Neural cell (in vitro differentiated cells): ENCODE results near the gene VIT. TPM values are rescaled to one million over a fixed set of nuclear protein-coding genes. Genes with fewer than 3 reads are reported as not detected.

Experiments used
- H2AFZ ChIP-seq: fragments of 200-600, 300-800 bp; sonication (generic), shearing (Covaris generic); 2 replicates; pipeline ENCODE4 v1.6.0; 2014; ENCODE audit warnings: low read depth, mild to moderate bottlenecking, antibody characterized with exemption, low read length, moderate library complexity
- H3F3A ChIP-seq: fragments of 200-600 bp; shearing (Covaris generic); 2 replicates; pipeline ENCODE4 v1.6.1; 2016; ENCODE audit warnings: mild to moderate bottlenecking, moderate library complexity, mixed read lengths, antibody characterized with exemption, low read length; ENCODE audit not compliant: insufficient read depth, poor library complexity, severe bottlenecking
- H3K27ac ChIP-seq: fragments of 200-600, 300-800 bp; sonication (generic), shearing (Covaris generic); 2 replicates; pipeline ENCODE4 v1.5.1; 2014; ENCODE audit warnings: mild to moderate bottlenecking, low read length, moderate library complexity
- H3K27me3 ChIP-seq: fragments of 300-800, 200-600 bp; sonication (generic), shearing (Covaris generic); 2 replicates; pipeline ENCODE4 v1.6.0; 2014; ENCODE audit warnings: mild to moderate bottlenecking, low read depth, low read length, moderate library complexity; ENCODE audit not compliant: insufficient read depth
- H3K36me3 ChIP-seq: fragments of 300-800, 200-600 bp; sonication (generic), shearing (Covaris generic); 2 replicates; pipeline ENCODE4 v1.5.1; 2014; ENCODE audit warnings: mild to moderate bottlenecking, antibody characterized with exemption, low read length, moderate library complexity; ENCODE audit not compliant: insufficient read depth
- H3K4me2 ChIP-seq: fragments of 300-800, 200-600 bp; sonication (generic), shearing (Covaris generic); 2 replicates; pipeline ENCODE4 v1.6.0; 2014; ENCODE audit warnings: mild to moderate bottlenecking, low read length
- H3K4me3 ChIP-seq: fragments of 300-800, 200-600 bp; sonication (generic), shearing (Covaris generic); 2 replicates; pipeline ENCODE4 v1.5.1; 2014; ENCODE audit warnings: mild to moderate bottlenecking, low read length, moderate library complexity
- H3K79me2 ChIP-seq: fragments of 200-600 bp; shearing (Covaris generic); replicated peaks from 2 replicates; pipeline ENCODE4 v1.6.0; 2014; ENCODE audit warnings: mild to moderate bottlenecking, low read length, moderate library complexity; ENCODE audit not compliant: insufficient read depth
- H3K9ac ChIP-seq: fragments of 300-800, 200-600 bp; sonication (generic), shearing (Covaris generic); 2 replicates; pipeline ENCODE4 v1.6.1; 2016; ENCODE audit warnings: mild to moderate bottlenecking, low read length, mixed read lengths
- H3K9me2 ChIP-seq: fragments of 200-600 bp; shearing (Covaris generic); 2 replicates; pipeline ENCODE4 v1.6.1; 2016; ENCODE audit warnings: mild to moderate bottlenecking, low read length, mixed read lengths; ENCODE audit not compliant: insufficient read depth
- H3K9me3 ChIP-seq: fragments of 200-600, 300-800 bp; sonication (generic), shearing (Covaris generic); 2 replicates; pipeline ENCODE4 v1.6.1; 2016; ENCODE audit warnings: mild to moderate bottlenecking, mixed run types, low read length, moderate library complexity, mixed read lengths
- H4K20me1 ChIP-seq: fragments of 200-600 bp; shearing (Covaris generic); 2 replicates; pipeline ENCODE4 v1.6.1; 2016; ENCODE audit warnings: mild to moderate bottlenecking, mixed run types; ENCODE audit not compliant: insufficient read depth
- CTCF ChIP-seq: fragments of 450-650 bp; IDR thresholded peaks from 2 replicates; pipeline ENCODE4 v1.5.1; 2014; ENCODE audit warnings: antibody characterized with exemption, mild to moderate bottlenecking, moderate library complexity; ENCODE audit not compliant: poor library complexity, severe bottlenecking
- EP300 ChIP-seq: fragments of 450-650 bp; conservative IDR thresholded peaks from 2 replicates; pipeline ENCODE4 v1.6.1; 2014; ENCODE audit warnings: antibody characterized with exemption, mild to moderate bottlenecking, moderate library complexity; ENCODE audit not compliant: poor library complexity, severe bottlenecking
- EZH2 ChIP-seq: fragments of 200-600, 300-800 bp; shearing (Covaris generic), sonication (generic); IDR thresholded peaks from 2 replicates; pipeline ENCODE4 v1.6.1; 2014; ENCODE audit warnings: antibody characterized with exemption, low read length, borderline replicate concordance, mild to moderate bottlenecking; ENCODE audit not compliant: insufficient read depth, poor library complexity, severe bottlenecking
- MXI1 ChIP-seq: fragments of 450-650 bp; conservative IDR thresholded peaks from 2 replicates; pipeline ENCODE4 v1.6.1; 2014; ENCODE audit warnings: antibody characterized with exemption, mild to moderate bottlenecking; ENCODE audit not compliant: poor library complexity, severe bottlenecking
- POLR2AphosphoS5 ChIP-seq: IDR thresholded peaks from 2 replicates; pipeline ENCODE4 v1.6.1; 2012
- RAD21 ChIP-seq: fragments of 450-650 bp; conservative IDR thresholded peaks from 2 replicates; pipeline ENCODE4 v1.6.1; 2014; ENCODE audit warnings: antibody characterized with exemption, mild to moderate bottlenecking, moderate library complexity
- SMC3 ChIP-seq: fragments of 450-650 bp; conservative IDR thresholded peaks from 2 replicates; pipeline ENCODE4 v1.6.1; 2014; ENCODE audit warnings: antibody characterized with exemption, mild to moderate bottlenecking, moderate library complexity; ENCODE audit not compliant: poor library complexity
- TAF1 ChIP-seq: IDR thresholded peaks from 2 replicates; pipeline ENCODE4 v1.6.1; 2012; ENCODE audit warnings: low read depth
- polyA plus RNA-seq: library from polyadenylated mRNA; depleted of rRNA; stranded (reverse); fragments of >200 nt; gene quantifications from 2 replicates; pipeline ENCODE4 v1.2.3, GENCODE V29; 2014
- TF ChIP-seq, protein P1 (sequence below): IDR thresholded peaks from 2 replicates; pipeline ENCODE4 v1.6.1; 2012; ENCODE audit warnings: borderline replicate concordance

VIT gene
- polyA plus RNA-seq, 1 donor from 2014 or later = not detected

- H4K20me1 ChIP-seq = no peaks in the 10 kb centered on the region
- no peaks in the 10 kb centered on the region for H3K9me2 ChIP-seq
- H3F3A ChIP-seq = no peaks in the 10 kb centered on the region
- no peak overlapping the region for H3K9ac ChIP-seq
- H3K27me3 ChIP-seq = no peaks in the 10 kb centered on the region
- no peak overlapping the region for H2AFZ ChIP-seq
- no peak overlapping the region for H3K4me2 ChIP-seq
- no peaks in the 10 kb centered on the region for H3K9me3 ChIP-seq
- H3K79me2 ChIP-seq = no peaks in the 10 kb centered on the region
- no peak overlapping the region for H3K27ac ChIP-seq
- no peak overlapping the region for H3K4me3 ChIP-seq
- TF ChIP-seq EP300 (no peak), CTCF (no peak), TAF1 (no peak), EZH2 (no peak), SMC3 (no peak)
- TF ChIP-seq, protein P1, sequence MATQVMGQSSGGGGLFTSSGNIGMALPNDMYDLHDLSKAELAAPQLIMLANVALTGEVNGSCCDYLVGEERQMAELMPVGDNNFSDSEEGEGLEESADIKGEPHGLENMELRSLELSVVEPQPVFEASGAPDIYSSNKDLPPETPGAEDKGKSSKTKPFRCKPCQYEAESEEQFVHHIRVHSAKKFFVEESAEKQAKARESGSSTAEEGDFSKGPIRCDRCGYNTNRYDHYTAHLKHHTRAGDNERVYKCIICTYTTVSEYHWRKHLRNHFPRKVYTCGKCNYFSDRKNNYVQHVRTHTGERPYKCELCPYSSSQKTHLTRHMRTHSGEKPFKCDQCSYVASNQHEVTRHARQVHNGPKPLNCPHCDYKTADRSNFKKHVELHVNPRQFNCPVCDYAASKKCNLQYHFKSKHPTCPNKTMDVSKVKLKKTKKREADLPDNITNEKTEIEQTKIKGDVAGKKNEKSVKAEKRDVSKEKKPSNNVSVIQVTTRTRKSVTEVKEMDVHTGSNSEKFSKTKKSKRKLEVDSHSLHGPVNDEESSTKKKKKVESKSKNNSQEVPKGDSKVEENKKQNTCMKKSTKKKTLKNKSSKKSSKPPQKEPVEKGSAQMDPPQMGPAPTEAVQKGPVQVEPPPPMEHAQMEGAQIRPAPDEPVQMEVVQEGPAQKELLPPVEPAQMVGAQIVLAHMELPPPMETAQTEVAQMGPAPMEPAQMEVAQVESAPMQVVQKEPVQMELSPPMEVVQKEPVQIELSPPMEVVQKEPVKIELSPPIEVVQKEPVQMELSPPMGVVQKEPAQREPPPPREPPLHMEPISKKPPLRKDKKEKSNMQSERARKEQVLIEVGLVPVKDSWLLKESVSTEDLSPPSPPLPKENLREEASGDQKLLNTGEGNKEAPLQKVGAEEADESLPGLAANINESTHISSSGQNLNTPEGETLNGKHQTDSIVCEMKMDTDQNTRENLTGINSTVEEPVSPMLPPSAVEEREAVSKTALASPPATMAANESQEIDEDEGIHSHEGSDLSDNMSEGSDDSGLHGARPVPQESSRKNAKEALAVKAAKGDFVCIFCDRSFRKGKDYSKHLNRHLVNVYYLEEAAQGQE = no peak
- no peaks in the 10 kb centered on the region for H3K36me3 ChIP-seq
Measured at GRCh38 chr2:36677386-36677785, 19.1 kb upstream of the VIT start.

DNA sequence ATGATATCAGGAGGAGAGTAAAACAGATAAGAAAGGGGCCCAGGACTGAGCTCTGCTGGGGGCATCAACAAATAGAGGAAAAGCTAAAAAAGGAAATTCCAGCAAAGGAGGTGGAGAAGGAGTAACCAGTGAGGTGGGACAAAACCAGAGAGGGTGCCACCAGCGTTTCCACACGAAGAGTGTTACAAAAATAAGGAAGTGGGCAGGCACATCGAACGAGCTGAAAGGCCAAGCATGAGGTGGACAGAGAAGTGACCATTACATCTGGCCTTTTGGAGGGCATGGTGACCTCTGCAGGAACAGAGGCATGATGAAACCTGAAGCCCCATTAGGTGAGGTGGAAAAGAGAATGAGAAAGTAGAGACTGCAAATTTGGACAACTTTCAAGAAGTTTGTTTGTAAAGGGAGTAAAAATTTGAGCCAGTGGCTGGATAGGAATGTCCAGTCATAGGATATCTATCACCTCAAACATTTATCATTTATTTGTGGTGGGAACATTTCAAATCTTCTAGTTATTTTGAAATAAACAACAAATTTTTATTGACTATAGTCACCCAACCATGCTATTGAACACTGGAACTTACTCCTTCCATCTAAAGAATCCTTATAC is 18.4 kb upstream of the VIT start:
- no peaks in the 10 kb centered on the region for H4K20me1 ChIP-seq
- no peak overlapping the region for H2AFZ ChIP-seq
- H3K9ac ChIP-seq = no peak overlapping the region
- no peaks in the 10 kb centered on the region for H3K36me3 ChIP-seq
- no peaks in the 10 kb centered on the region for H3K9me3 ChIP-seq
- H3K79me2 ChIP-seq = no peaks in the 10 kb centered on the region
- H3K4me3 ChIP-seq = no peak overlapping the region
- no peak overlapping the region for H3K4me2 ChIP-seq
- TF ChIP-seq POLR2AphosphoS5 (no peak), SMC3 (no peak), MXI1 (no peak), RAD21 (no peak), EZH2 (no peak), EP300 (no peak), CTCF (no peak), TAF1 (no peak)
- TF ChIP-seq, protein P1 = no peak
- no peak overlapping the region for H3K27ac ChIP-seq
- no peaks in the 10 kb centered on the region for H3K9me2 ChIP-seq
- no peaks in the 10 kb centered on the region for H3K27me3 ChIP-seq
- no peaks in the 10 kb centered on the region for H3F3A ChIP-seq
